Bronchial epithelial cell (primary cell): Measurements from ENCODE around the gene CYTIP. TPM values are rescaled to one million over a fixed set of nuclear protein-coding genes. Genes with fewer than 3 reads are reported as not detected.

Experiments used
- DNase-seq: peaks from one replicate; pipeline ENCODE4 v3.0.0-alpha.2; 2010; ENCODE audit warnings: low read depth
- FAIRE-seq: peaks from 2 replicates; lab custom pipeline; 2011; peaks lifted over from hg19 to GRCh38; lab: Jason Lieb, UNC
- H3K27me3 ChIP-seq: 2 replicates; pipeline ENCODE4 v1.5.1; 2011; ENCODE audit warnings: low read length; ENCODE audit not compliant: control insufficient read depth, insufficient read depth
- H3K36me3 ChIP-seq: 2 replicates; pipeline ENCODE4 v1.5.1; 2011; ENCODE audit warnings: low read length; ENCODE audit not compliant: control insufficient read depth, insufficient read depth
- H3K4me3 ChIP-seq: 2 replicates; pipeline ENCODE4 v1.5.1; 2011; ENCODE audit warnings: mild to moderate bottlenecking, low read depth, low read length, control low read depth
- CTCF ChIP-seq: IDR thresholded peaks from 2 replicates; pipeline ENCODE4 v1.5.1; 2011; ENCODE audit warnings: mild to moderate bottlenecking, moderate library complexity, low read length, control low read depth, inconsistent platforms; ENCODE audit not compliant: insufficient read depth, severe bottlenecking
- total RNA-seq: library from RNA; depleted of rRNA; stranded (reverse); fragments of >200 nt; gene quantifications from 2 replicates; pipeline ENCODE4 v1.2.1, GENCODE V29; 2014

Gene CYTIP
- total RNA-seq, 1 donor from 2014 or later = not detected

DNA sequence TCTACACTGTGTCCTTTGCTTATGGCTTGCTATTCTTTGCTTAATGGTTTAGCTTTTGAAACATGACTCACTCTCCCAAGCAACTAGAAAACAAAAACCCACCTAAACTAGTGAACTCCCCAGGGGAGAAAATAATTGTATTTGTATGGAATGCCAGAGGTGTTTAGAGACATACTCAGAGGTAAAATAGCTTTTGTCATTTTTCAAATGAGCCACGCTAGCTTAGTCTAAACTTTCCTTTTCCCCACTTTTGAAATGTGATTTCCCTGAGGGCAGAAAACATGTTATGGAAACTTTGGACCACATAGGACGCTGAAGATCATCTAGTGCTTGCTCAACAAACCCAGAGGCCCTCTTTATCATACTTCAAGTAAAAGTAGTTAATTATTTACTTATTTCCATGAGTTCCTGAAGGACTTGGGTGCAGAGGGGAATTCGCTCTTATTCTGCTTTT lies 16.5 kb upstream of the CYTIP start:
- H3K27me3 ChIP-seq = no peaks in the 10 kb centered on the region
- H3K36me3 ChIP-seq = no peaks in the 10 kb centered on the region
- TF ChIP-seq CTCF = no peak
- DNase-seq = no peak
- no peak for FAIRE-seq
- H3K4me3 ChIP-seq = no peak overlapping the region

DNA sequence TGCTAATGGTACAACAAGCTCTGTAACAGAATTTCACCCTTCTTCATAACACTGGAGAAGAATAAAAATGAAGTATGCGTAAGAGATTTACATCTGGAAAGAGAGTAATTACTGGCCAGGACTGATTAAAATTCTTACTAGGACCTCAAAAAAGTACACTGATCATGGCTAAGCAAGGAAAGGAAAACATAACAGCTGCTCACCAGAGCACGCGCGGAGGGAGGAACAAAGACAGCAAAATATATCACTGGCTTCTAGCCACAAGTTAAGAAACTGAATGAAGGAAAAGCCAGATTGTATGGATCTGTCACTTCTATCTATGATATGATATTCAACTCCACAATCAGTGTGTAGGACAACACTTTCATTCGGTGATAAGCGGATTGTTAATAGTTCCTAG lies 15.6 kb upstream of the CYTIP start:
- no peak for TF ChIP-seq CTCF
- Histone ChIP-seq H3K4me3 (no peak overlapping the region), H3K36me3 (no peaks in the 10 kb centered on the region), H3K27me3 (no peaks in the 10 kb centered on the region)
- no peak for DNase-seq
- FAIRE-seq = no peak

DNA sequence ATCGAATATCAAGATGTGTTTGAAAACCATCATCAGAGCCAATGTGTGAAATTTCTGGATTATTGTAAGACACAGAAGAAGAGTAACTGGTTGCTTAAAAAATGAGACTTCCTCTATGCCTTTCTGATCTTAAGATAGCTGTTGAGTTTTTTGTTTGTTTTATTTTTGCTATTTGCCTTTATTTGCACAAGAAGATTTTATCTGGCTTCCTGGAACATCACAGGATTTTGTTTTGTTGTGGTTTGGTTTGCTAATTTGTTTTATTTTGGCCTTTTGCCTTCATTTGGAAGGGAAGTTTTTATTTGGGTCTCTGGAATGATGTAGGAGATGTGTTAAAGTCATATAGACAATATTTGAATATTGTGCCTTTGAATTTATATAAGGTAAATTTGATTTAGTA lies 3.9 kb upstream of the CYTIP start:
- no peak for TF ChIP-seq CTCF
- no peaks in the 10 kb centered on the region for H3K36me3 ChIP-seq
- DNase-seq (no peak), FAIRE-seq (no peak)
- H3K4me3 ChIP-seq = no peak overlapping the region
- peaks cover 5% of the 10 kb centered on the region for H3K27me3 ChIP-seq

DNA sequence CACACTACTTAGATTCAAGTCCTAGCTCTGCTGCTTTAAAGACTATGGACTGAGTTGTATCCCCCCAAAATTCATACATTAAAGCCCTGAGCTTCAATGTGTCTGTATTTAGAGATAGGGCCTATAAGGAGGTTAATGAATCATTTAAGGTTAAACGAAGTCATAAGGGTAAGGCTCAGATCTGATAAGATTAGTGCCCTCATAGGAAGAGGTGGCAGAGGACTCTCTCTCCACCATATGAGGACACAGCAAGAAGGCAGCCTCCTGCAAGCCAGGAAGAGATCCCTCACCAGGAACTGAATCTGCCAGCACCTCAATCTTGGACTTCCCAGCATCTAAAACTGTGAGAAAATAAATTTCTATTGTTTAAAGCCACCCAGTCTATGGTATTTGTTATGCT lies 3.1 kb upstream of the CYTIP start:
- Histone ChIP-seq H3K36me3 (no peaks in the 10 kb centered on the region), H3K4me3 (no peak overlapping the region), H3K27me3 (peaks cover 5% of the 10 kb centered on the region)
- FAIRE-seq (no peak), DNase-seq (no peak)
- TF ChIP-seq CTCF = no peak

GRCh38 chr2:157444641-157445040 lies 752 bp upstream of the CYTIP start:
- H3K36me3 ChIP-seq = no peaks in the 10 kb centered on the region
- no peak overlapping the region for H3K4me3 ChIP-seq
- DNase-seq (no peak), FAIRE-seq (no peak)
- peaks cover 5% of the 10 kb centered on the region for H3K27me3 ChIP-seq
- TF ChIP-seq CTCF = no peak

DNA sequence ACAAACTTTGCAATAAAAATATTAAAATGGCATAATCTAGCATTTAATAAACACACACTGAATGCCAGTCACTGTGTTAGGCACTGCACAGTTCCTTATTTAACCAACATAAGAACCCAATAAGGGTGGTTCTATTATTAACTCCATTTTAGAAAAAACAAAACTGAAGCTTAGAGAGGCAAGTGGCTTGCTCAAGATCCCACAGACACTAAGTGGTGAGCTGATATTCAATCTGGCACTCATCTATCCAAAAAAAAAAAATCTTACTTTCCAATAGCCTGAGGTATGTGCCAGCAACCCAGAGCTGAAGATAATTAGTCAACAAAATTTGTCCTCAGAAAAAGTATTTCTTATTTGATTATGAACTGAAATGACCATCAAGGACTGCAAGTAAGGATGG lies 799 bp downstream of the CYTIP start:
- Histone ChIP-seq H3K27me3 (peaks cover 7% of the 10 kb centered on the region), H3K36me3 (no peaks in the 10 kb centered on the region), H3K4me3 (no peak overlapping the region)
- no peak for FAIRE-seq
- no peak for DNase-seq
- TF ChIP-seq CTCF = no peak
